Heart right ventricle (tissue), 16 donors: ENCODE data around the gene NPAS3. TPM values are rescaled to one million over a fixed set of nuclear protein-coding genes. Genes with fewer than 3 reads are reported as not detected.

ENCODE experiments used
- ATAC-seq, 8 donors: fragments of 200-7000 bp; cut with Tn5 transposase; one replicate each; pipeline ENCODE4 v1.9.1; 2020; ENCODE audit warnings: mild to moderate bottlenecking in 8 of 8, moderate library complexity in 8 of 8, moderate number of reproducible peaks in 1 of 8
- DNase-seq, 2 donors: peaks; one replicate each; pipeline ENCODE4 v3.0.0-alpha.2; 2020
- H3K27ac ChIP-seq, 10 donors: fragments of 200-600 bp; sonication (generic) in 2 of 10; one replicate each; pipeline versions ENCODE4 v1.5.0 to v1.8.0; 2020 to 2022; ENCODE audit warnings: mild to moderate bottlenecking in 3 of 10
- H3K27me3 ChIP-seq, 7 donors: fragments of 200-600 bp; one replicate each; pipeline ENCODE4 v1.8.0; 2021 to 2022; ENCODE audit warnings: mild to moderate bottlenecking in 2 of 7
- H3K36me3 ChIP-seq, 9 donors: fragments of 200-600 bp; sonication (generic) in 1 of 9; one replicate each; pipeline versions ENCODE4 v1.5.0 to v1.8.0; 2020 to 2022; ENCODE audit warnings: mild to moderate bottlenecking in 2 of 9
- H3K4me1 ChIP-seq, 9 donors: fragments of 200-600 bp; sonication (generic) in 1 of 9; one replicate each; pipeline versions ENCODE4 v1.5.0 to v1.8.0; 2020 to 2022; ENCODE audit warnings: mild to moderate bottlenecking in 4 of 9
- H3K4me3 ChIP-seq, 10 donors: fragments of 200-600 bp; sonication (generic) in 2 of 10; one replicate each; pipeline versions ENCODE4 v1.5.0 to v1.8.0; 2020 to 2022; ENCODE audit warnings: mild to moderate bottlenecking in 7 of 10, moderate library complexity in 2 of 10
- H3K9me3 ChIP-seq, 11 donors: fragments of 200-600 bp in 10 of 11; sonication (generic) in 2 of 11; one replicate each; pipeline versions ENCODE4 v1.5.0 to v1.8.0; 2013 to 2022; ENCODE audit warnings: mild to moderate bottlenecking in 2 of 11, control low read depth in 1 of 11, moderate library complexity in 1 of 11
- CTCF ChIP-seq, 9 donors: fragments of 200-600 bp; sonication (generic) in 2 of 9; IDR thresholded peaks; one replicate each; pipeline versions ENCODE4 v1.5.0 to v1.8.0; 2021 to 2022; ENCODE audit warnings: antibody characterized with exemption in 9 of 9, mild to moderate bottlenecking in 5 of 9, moderate library complexity in 1 of 9
- WGBS, 2 donors: extraction: QIAGEN DNeasy Blood & Tissue Kit; methylation state at CpG; one replicate each; pipeline ENCODE4 v1.1.7; 2013; ENCODE audit warnings: inconsistent platforms in 1 of 2; 5-methylcytosine and 5-hydroxymethylcytosine counted together
- intact Hi-C, 10 donors: fragments of 100-400 bp; cut with DNase I; formaldehyde crosslinking; loops; one replicate each; pipeline versions ENCODE4 v1.11.1 to v1.14.2; 2022
- polyA plus RNA-seq, 2 donors: library from polyadenylated mRNA; stranded (reverse); fragments of 200-250 nt; gene quantifications; one replicate each; pipeline ENCODE4 v1.2.3, GENCODE V29; 2013
- total RNA-seq, 10 donors: library from RNA; stranded (reverse); fragmentation: NEBNext Ultra II Directional in 3 of 10; extraction: Animal tissue kit (Norgen Biotek cat#: 25700) in 3 of 10; gene quantifications; one replicate each; pipeline versions ENCODE4 v1.2.1 to v1.2.4, GENCODE V29; 2021 to 2023
- donor health status: Arrhythmogenic right ventricular cardiomyopathy.
- donor health status: ischemic (EF 13 %, LVEDD 7.1; RV severe dilation, severe dysfunction).
- donor health status: healthy with polysubstance abuse.
- donor health status: DM: no; HTN: yes; CAD: no.
- donor health status: DM: no; HTN: no; CAD: no.
- donor health status: ischemic (EF 25% LVEDD 6.9; RV normal size, moderate dysfunction).
- donor health status: ischemic (EF 25% LVEDD 5.7; RV mildly dilated, moderate dysfunction).
- donor health status: healthy.
- donor health status: DM: yes; HTN: yes; CAD: no.
- donor health status: Ischemic cardiomyopathy.
- donor health status: ischemic (EF 35%, LVEDD 5.7; RV mildly dilated, moderate dysfunction).
- donor health status: nonischemic (EF 11% LVEDD 7.7; RV severe dilation, severe dysfunction).
- donor health status: DM: yes; HTN: yes; CAD: no.
- donor health status: PGD.
- donor health status: ischemic (EF 29% LVEDD 5.4; RV normal size, mild dysfunction).
- donor health status: nonischemic (EF 23%, LVEDD 6.1; RV moderate dilation, normal function).

NPAS3 gene
- total and polyA plus RNA-seq, 12 donors = 0.12 to 2.8 (median 0.99) TPM

GRCh38 chr14:33542338-33543287 lies 603.9 kb downstream of the NPAS3 start:
- no peak overlapping the region for H3K27ac ChIP-seq
- DNase-seq (no peak), ATAC-seq (no peak)
- no peak overlapping the region for H3K4me3 ChIP-seq
- H3K36me3 ChIP-seq = no peaks in the 10 kb centered on the region
- H3K9me3 ChIP-seq = no peaks in the 10 kb centered on the region
- TF ChIP-seq CTCF (IDR thresholded peaks at IDR 0.05) = no peak
- WGBS, 2 donors = 72 to 77% methylated on average over 11 of the region's 11 CpGs
- intact Hi-C loops = no loop called here
- H3K4me1 ChIP-seq = peaks cover 0 to 12% (median 0%) of the 10 kb centered on the region in 9 donors
- no peaks in the 10 kb centered on the region for H3K27me3 ChIP-seq

- no peak for DNase-seq
- H3K36me3 ChIP-seq = no peaks in the 10 kb centered on the region
- intact Hi-C loops = no loop called here
- no peak overlapping the region for H3K4me3 ChIP-seq
- H3K27ac ChIP-seq = no peak overlapping the region
- no peaks in the 10 kb centered on the region for H3K9me3 ChIP-seq
- H3K27me3 ChIP-seq = no peaks in the 10 kb centered on the region
- ATAC-seq = no peak
- 93 to 94% methylated on average over 2 of the region's 2 CpGs for WGBS, 2 donors
- H3K4me1 ChIP-seq = no peaks in the 10 kb centered on the region
- TF ChIP-seq CTCF (IDR thresholded peaks at IDR 0.05) = no peak
Measured at GRCh38 chr14:33545696-33546095, 607.0 kb downstream of the NPAS3 start.

GRCh38 chr14:33548606-33549005 lies 609.9 kb downstream of the NPAS3 start:
- DNase-seq (no peak), ATAC-seq (no peak)
- Histone ChIP-seq H3K4me3 (no peak overlapping the region), H3K36me3 (no peaks in the 10 kb centered on the region), H3K27ac (no peak overlapping the region), H3K4me1 (no peaks in the 10 kb centered on the region), H3K27me3 (no peaks in the 10 kb centered on the region), H3K9me3 (no peaks in the 10 kb centered on the region)
- TF ChIP-seq CTCF (IDR thresholded peaks at IDR 0.05) = no peak
- intact Hi-C loops = no loop called here
- 88 to 89% methylated on average over 1 of the region's 1 CpG for WGBS, 2 donors

- 63 to 67% methylated on average over 3 of the region's 3 CpGs for whole genome bisulfite sequencing, 2 donors
- ATAC-seq (no peak), DNase-seq (no peak)
- intact Hi-C loops = no loop called here
- H3K27me3 ChIP-seq = no peaks in the 10 kb centered on the region
- H3K4me1 ChIP-seq = no peaks in the 10 kb centered on the region
- H3K36me3 ChIP-seq = no peaks in the 10 kb centered on the region
- no peak for TF ChIP-seq CTCF (IDR thresholded peaks at IDR 0.05)
- no peak overlapping the region for H3K27ac ChIP-seq
- H3K4me3 ChIP-seq = no peak overlapping the region
- H3K9me3 ChIP-seq = no peaks in the 10 kb centered on the region
Measured at GRCh38 chr14:33551963-33552362, 613.3 kb downstream of the NPAS3 start.
